ENCODE data around the gene APBB2. TPM values are rescaled to one million over a fixed set of nuclear protein-coding genes. Genes with fewer than 3 reads are reported as not detected.

Gene APBB2
- not detected for polyA plus RNA-seq

GRCh38 chr4:41214136-41214824, at the start of gene APBB2:
Gene APBB2, minus strand, starts transcription at chr4:41214542. Its CDS starts 181,288 bp downstream, at chr4:41033254.
- Mint-ChIP-seq H3K36me3 (peaks cover 0 to 5% (median 4%) of the 10 kb centered on the region in 3 donors), H3K27me3 (ENCODE audit: low read depth in 3 of 3) (peaks cover 14 to 22% (median 20%) of the 10 kb centered on the region in 3 donors), H3K27ac (no peak within 1 kb of the TSS), H3K9me3 (peaks cover 0 to 18% (median 1%) of the 10 kb centered on the region in 6 donors), H3K4me3 (peak within 1 kb of the TSS in 2 of 5 donors; percentile 62 to 75), H3K4me1 (peaks cover 6 to 21% of the 10 kb centered on the region in 2 donors)
- DNase-seq: no peak

- Mint-ChIP-seq H3K4me1 (peaks cover 5 to 6% of the 10 kb centered on the region in 2 donors), H3K9me3 (peaks cover 0 to 6% (median 2%) of the 10 kb centered on the region in 6 donors), H3K4me3 (no peak overlapping the region)
These were observed 47.9 kb upstream of the APBB2 start for GRCh38 chr4:41262198-41262597.

GRCh38 chr4:41260116-41260733, 45.9 kb upstream of the APBB2 start:
- Mint-ChIP-seq H3K36me3 (peaks cover 0 to 4% (median 0%) of the 10 kb centered on the region in 3 donors), H3K4me1 (peaks cover 5 to 6% of the 10 kb centered on the region in 2 donors), H3K9me3 (peaks cover 0 to 13% (median 3%) of the 10 kb centered on the region in 6 donors), H3K27ac (no peak overlapping the region), H3K27me3 (ENCODE audit: low read depth in 3 of 3) (peaks cover 0 to 12% (median 7%) of the 10 kb centered on the region in 3 donors), H3K4me3 (no peak overlapping the region)
- DNase-seq: no peak

More at GRCh38 chr4:41262198-41262597, 47.9 kb upstream of the APBB2 start:
- DNase-seq: no peak
- H3K27me3 Mint-ChIP-seq (ENCODE audit: low read depth in 3 of 3): peaks cover 0 to 7% (median 6%) of the 10 kb centered on the region in 3 donors
- peaks cover 0 to 4% (median 0%) of the 10 kb centered on the region in 3 donors for H3K36me3 Mint-ChIP-seq
- no peak overlapping the region for H3K27ac Mint-ChIP-seq

- Mint-ChIP-seq H3K4me3 (no peak overlapping the region), H3K36me3 (peaks cover 0 to 4% (median 0%) of the 10 kb centered on the region in 3 donors), H3K27me3 (ENCODE audit: low read depth in 3 of 3) (peaks cover 0 to 15% (median 7%) of the 10 kb centered on the region in 3 donors), H3K9me3 (peaks cover 0 to 13% (median 3%) of the 10 kb centered on the region in 6 donors), H3K27ac (no peak overlapping the region), H3K4me1 (peaks cover 5 to 6% of the 10 kb centered on the region in 2 donors)
- no peak for DNase-seq
These were observed 44.4 kb upstream of the APBB2 start for GRCh38 chr4:41258783-41259182.

- H3K4me1 Mint-ChIP-seq: peaks cover 5 to 6% of the 10 kb centered on the region in 2 donors
- H3K36me3 Mint-ChIP-seq: peaks cover 0 to 4% (median 0%) of the 10 kb centered on the region in 3 donors
- H3K27me3 Mint-ChIP-seq (ENCODE audit: low read depth in 3 of 3): peaks cover 0 to 15% (median 7%) of the 10 kb centered on the region in 3 donors
- H3K27ac Mint-ChIP-seq: no peak overlapping the region
- peak overlapping the region; percentile 4 to 68 (median 57) for H3K4me3 Mint-ChIP-seq
- DNase-seq: no peak
- H3K9me3 Mint-ChIP-seq: peaks cover 0 to 13% (median 4%) of the 10 kb centered on the region in 6 donors
These were observed 43.6 kb upstream of the APBB2 start for GRCh38 chr4:41257906-41258305.

GRCh38 chr4:41257257-41257901, 43.0 kb upstream of the APBB2 start:
- peaks cover 0 to 4% (median 0%) of the 10 kb centered on the region in 3 donors for H3K36me3 Mint-ChIP-seq
- peaks cover 0 to 15% (median 7%) of the 10 kb centered on the region in 3 donors for H3K27me3 Mint-ChIP-seq (ENCODE audit: low read depth in 3 of 3)
- no peak for DNase-seq
- H3K27ac Mint-ChIP-seq: no peak overlapping the region
- H3K4me3 Mint-ChIP-seq: peak overlapping the region in 3 of 5 donors; percentile 57 to 68 (median 60)
- H3K9me3 Mint-ChIP-seq: peaks cover 0 to 13% (median 4%) of the 10 kb centered on the region in 6 donors
- peaks cover 5 to 6% of the 10 kb centered on the region in 2 donors for H3K4me1 Mint-ChIP-seq

GRCh38 chr4:41256740-41257256, 42.5 kb upstream of the APBB2 start, which contains the start of gene UCHL1:
Gene UCHL1, plus strand, starts transcription at chr4:41256928. Its CDS starts 49 bp downstream, at chr4:41256977.
- peaks cover 0 to 13% (median 4%) of the 10 kb centered on the region in 6 donors for H3K9me3 Mint-ChIP-seq
- H3K27ac Mint-ChIP-seq: no peak within 1 kb of the TSS
- peaks cover 0 to 15% (median 7%) of the 10 kb centered on the region in 3 donors for H3K27me3 Mint-ChIP-seq (ENCODE audit: low read depth in 3 of 3)
- no peak for DNase-seq
- H3K4me3 Mint-ChIP-seq: peak within 1 kb of the TSS; percentile 22 to 68 (median 57)
- peaks cover 0 to 4% (median 0%) of the 10 kb centered on the region in 3 donors for H3K36me3 Mint-ChIP-seq
- H3K4me1 Mint-ChIP-seq: peaks cover 5 to 6% of the 10 kb centered on the region in 2 donors

- Mint-ChIP-seq H3K4me1 (peaks cover 5 to 6% of the 10 kb centered on the region in 2 donors), H3K9me3 (peaks cover 0 to 13% (median 4%) of the 10 kb centered on the region in 6 donors), H3K27ac (no peak overlapping the region), H3K36me3 (peaks cover 0 to 4% (median 0%) of the 10 kb centered on the region in 3 donors), H3K4me3 (peak overlapping the region in 4 of 5 donors; percentile 22 to 61 (median 29)), H3K27me3 (ENCODE audit: low read depth in 3 of 3) (peaks cover 0 to 13% (median 7%) of the 10 kb centered on the region in 3 donors)
- DNase-seq: no peak
These were observed 41.9 kb upstream of the APBB2 start for GRCh38 chr4:41256131-41256739.

- Mint-ChIP-seq H3K36me3 (no peaks in the 10 kb centered on the region), H3K27me3 (ENCODE audit: low read depth in 3 of 3) (peaks cover 0 to 1% (median 0%) of the 10 kb centered on the region in 3 donors), H3K4me3 (no peak overlapping the region), H3K4me1 (no peaks in the 10 kb centered on the region), H3K9me3 (peaks cover 0 to 10% (median 5%) of the 10 kb centered on the region in 6 donors), H3K27ac (no peak overlapping the region)
- no peak for DNase-seq
These were observed 31.6 kb upstream of the APBB2 start for GRCh38 chr4:41245983-41246382.

- Mint-ChIP-seq H3K27me3 (ENCODE audit: low read depth in 3 of 3) (no peaks in the 10 kb centered on the region), H3K36me3 (no peaks in the 10 kb centered on the region), H3K9me3 (peaks cover 0 to 4% (median 1%) of the 10 kb centered on the region in 6 donors), H3K4me3 (no peak overlapping the region), H3K4me1 (no peaks in the 10 kb centered on the region), H3K27ac (no peak overlapping the region)
- DNase-seq: no peak
These were observed 27.6 kb upstream of the APBB2 start for GRCh38 chr4:41241919-41242318.

GRCh38 chr4:41236508-41236907, 22.2 kb upstream of the APBB2 start:
- DNase-seq: no peak
- H3K9me3 Mint-ChIP-seq: peaks cover 0 to 1% (median 0%) of the 10 kb centered on the region in 6 donors
- H3K4me1 Mint-ChIP-seq: no peaks in the 10 kb centered on the region
- peaks cover 0 to 4% (median 0%) of the 10 kb centered on the region in 3 donors for H3K27me3 Mint-ChIP-seq (ENCODE audit: low read depth in 3 of 3)
- no peaks in the 10 kb centered on the region for H3K36me3 Mint-ChIP-seq
- no peak overlapping the region for H3K27ac Mint-ChIP-seq
- no peak overlapping the region for H3K4me3 Mint-ChIP-seq

- Mint-ChIP-seq H3K27ac (no peak overlapping the region), H3K9me3 (peaks cover 0 to 1% (median 0%) of the 10 kb centered on the region in 6 donors), H3K36me3 (no peaks in the 10 kb centered on the region), H3K27me3 (ENCODE audit: low read depth in 3 of 3) (peaks cover 0 to 4% (median 0%) of the 10 kb centered on the region in 3 donors), H3K4me1 (no peaks in the 10 kb centered on the region), H3K4me3 (no peak overlapping the region)
- no peak for DNase-seq
These were observed 21.7 kb upstream of the APBB2 start for GRCh38 chr4:41236032-41236431.

GRCh38 chr4:41232856-41233255, 18.5 kb upstream of the APBB2 start:
- DNase-seq: no peak
- H3K36me3 Mint-ChIP-seq: no peaks in the 10 kb centered on the region
- H3K27me3 Mint-ChIP-seq (ENCODE audit: low read depth in 3 of 3): peaks cover 0 to 4% (median 3%) of the 10 kb centered on the region in 3 donors
- H3K4me1 Mint-ChIP-seq: no peaks in the 10 kb centered on the region
- H3K4me3 Mint-ChIP-seq: no peak overlapping the region
- no peak overlapping the region for H3K27ac Mint-ChIP-seq
- H3K9me3 Mint-ChIP-seq: peaks cover 0 to 5% (median 0%) of the 10 kb centered on the region in 6 donors
